Stimulated activated CD4-positive, alpha-beta T cell treated with anti-CD3 and anti-CD28 coated beads, Interleukin-4, amount 100 ng/mL, for 1 hour (primary cell): Measurements from ENCODE around the gene C1orf141.
"Not testable (repeated sequence)": the region's sequence is repeated elsewhere in the genome, so short reads cannot be mapped to it uniquely, and the experiment has no call there.

Source experiments
- DNase-seq: peaks from one replicate; pipeline ENCODE4 v3.0.0-alpha.2; 2020

The C1orf141 gene

DNA sequence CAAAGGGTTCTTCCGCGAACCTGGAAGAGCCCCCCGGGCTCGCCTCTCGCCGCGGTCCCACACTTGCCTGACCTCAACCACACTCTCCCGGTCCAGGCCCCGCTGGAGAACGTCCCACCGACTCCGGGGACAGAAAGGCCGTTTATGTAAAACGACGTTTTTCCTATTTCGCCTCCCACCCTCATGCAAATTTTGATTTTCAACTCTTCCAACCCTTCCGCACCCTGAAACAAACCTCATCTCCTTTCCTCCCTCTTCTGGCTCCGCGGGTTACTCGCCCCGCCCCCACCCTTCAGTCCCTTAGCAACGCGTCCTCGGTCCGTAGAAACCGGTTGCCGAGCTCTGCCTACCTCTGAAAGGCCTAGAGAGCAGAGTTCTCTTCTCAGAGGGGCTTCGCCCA, at the start of gene C1orf141:
TSS of gene C1orf141 (minus strand) at position 276 of the 400 bp plus-strand sequence. CDS start 7,730 bp downstream, outside the sequence.
- DNase-seq: peak; percentile 25

- no peak for DNase-seq
These were observed 40.8 kb upstream of the C1orf141 start for GRCh38 chr1:67175530-67176087.

DNA sequence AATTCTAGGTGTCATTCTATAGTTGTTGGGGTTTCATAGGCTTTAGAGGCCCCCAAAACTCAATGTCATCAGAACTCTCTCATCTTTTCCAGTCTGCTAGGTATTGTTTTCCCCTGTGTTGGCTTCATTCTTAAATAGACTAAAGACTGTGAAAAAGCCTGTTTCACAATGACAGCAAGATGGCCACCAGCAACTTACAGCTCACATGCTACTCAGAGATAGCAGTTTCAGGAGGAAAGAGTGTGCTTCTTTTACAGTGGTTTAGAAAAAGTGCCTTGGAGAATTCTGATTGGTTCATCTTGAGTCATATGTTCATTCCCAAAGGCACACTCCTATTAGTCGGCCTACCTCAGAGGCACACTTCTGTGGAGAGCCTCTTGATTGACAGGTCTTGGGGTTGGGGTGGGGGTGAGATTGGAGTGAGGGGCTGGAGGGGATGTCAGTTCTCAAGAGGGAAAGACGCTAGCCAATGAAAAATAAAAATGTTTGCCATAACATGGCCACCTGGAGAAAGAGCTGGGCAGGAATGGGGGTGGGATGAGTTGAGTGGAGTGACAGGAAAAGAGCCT, 40.0 kb upstream of the C1orf141 start:
- DNase-seq: no peak

GRCh38 chr1:67173988-67174387, 39.2 kb upstream of the C1orf141 start:
- DNase-seq: no peak

- no peak for DNase-seq
These were observed 37.2 kb upstream of the C1orf141 start for GRCh38 chr1:67171978-67172377.

DNA sequence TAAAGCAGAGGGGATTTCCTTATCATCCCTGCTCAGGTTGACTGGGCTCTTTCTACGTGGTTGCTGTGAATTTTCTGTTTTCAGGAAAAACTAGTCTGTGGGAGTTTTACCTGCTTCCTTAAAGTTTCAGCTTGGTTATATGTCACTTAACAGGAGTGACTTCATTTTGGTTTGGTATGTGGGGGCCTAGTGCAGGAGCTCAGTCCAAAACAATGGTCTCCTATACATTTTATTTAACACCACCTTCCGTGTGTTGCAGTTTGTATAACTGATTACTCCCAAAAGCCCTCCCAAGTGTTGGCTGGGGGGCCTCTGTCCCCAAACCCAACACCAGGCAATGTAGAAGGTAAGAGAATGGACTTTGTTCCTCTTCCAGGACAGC, 36.8 kb upstream of the C1orf141 start:
- no peak for DNase-seq

- no peak for DNase-seq
These were observed 36.2 kb upstream of the C1orf141 start for GRCh38 chr1:67170751-67171573.

GRCh38 chr1:67169932-67170331, 35.2 kb upstream of the C1orf141 start:
- DNase-seq: no peak

GRCh38 chr1:67169496-67169895, 34.7 kb upstream of the C1orf141 start:
- no peak for DNase-seq

GRCh38 chr1:67166196-67166595, 31.4 kb upstream of the C1orf141 start, which contains the start of gene IL23R:
IL23R (plus strand) TSS chr1:67166454; CDS start chr1:67168121, 1,667 bp downstream.
- DNase-seq: peak; percentile 32

DNA sequence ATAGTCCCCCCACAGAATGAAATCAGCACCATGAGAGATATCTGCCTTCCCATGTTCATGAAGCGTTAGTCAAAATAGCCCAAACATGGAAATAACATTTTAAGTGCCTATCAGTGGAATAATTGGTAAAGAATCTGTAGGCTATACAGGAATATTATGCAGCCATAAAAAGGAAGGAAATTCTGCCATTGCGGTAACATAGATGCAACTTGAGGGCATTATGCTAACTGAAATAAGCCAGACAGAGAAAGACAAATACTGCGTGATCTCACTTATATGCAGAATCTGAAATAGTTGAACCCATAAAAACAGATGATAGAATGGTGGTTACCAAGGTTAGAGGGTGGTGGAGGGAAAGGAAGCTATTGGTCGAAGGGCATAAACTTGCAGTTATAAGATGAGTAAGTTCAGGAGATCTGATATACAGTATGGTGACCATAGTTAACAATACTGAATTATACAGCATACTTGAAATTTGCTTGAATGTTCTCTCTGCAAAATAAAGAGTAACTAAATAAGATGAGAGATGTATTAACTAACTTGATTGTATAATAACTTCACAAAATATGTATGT, 30.8 kb upstream of the C1orf141 start:
- DNase-seq: no peak

GRCh38 chr1:67162954-67163353, 28.2 kb upstream of the C1orf141 start:
- peak; percentile 26 for DNase-seq

- DNase-seq: no peak
These were observed 24.5 kb upstream of the C1orf141 start for GRCh38 chr1:67159233-67159632.

DNA sequence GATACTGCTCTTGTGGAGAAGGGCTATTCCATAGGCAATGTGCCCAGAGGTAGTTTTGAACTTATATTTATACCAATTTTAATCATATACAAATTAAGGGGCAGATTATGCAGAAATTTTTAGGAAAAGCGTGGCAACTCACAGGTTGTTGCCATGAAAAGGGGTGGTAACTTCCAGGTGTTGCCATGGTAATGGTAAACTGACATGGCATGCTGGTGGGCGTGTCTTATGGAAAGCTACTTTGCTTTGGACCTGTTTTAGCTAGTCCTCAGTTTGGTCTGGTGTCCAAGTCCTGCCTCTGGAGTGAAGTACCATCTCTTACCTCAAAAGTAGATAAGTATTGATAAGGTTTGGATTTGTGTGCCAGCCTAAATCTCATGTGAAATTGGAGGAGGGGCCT, 23.6 kb upstream of the C1orf141 start:
- no peak for DNase-seq

DNA sequence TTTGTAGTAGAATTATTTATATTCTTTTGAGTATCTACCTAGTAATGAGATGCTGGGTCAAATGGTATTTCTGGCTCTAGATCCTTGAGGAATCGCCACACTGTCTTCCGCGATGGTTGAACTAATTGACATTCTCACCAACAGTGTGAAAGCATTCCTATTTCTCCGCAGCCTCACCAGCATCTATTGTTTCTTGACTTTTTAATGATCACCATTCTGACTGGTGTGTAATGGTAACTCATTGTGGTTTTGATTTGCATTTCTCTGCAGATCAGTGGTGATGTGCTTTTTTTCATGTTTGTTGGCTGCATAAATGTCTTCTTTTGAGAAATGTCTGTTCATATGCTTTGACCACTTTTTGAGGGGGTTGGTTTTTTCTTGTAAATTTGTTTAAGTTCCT, 16.2 kb upstream of the C1orf141 start:
- DNase-seq: no peak

DNA sequence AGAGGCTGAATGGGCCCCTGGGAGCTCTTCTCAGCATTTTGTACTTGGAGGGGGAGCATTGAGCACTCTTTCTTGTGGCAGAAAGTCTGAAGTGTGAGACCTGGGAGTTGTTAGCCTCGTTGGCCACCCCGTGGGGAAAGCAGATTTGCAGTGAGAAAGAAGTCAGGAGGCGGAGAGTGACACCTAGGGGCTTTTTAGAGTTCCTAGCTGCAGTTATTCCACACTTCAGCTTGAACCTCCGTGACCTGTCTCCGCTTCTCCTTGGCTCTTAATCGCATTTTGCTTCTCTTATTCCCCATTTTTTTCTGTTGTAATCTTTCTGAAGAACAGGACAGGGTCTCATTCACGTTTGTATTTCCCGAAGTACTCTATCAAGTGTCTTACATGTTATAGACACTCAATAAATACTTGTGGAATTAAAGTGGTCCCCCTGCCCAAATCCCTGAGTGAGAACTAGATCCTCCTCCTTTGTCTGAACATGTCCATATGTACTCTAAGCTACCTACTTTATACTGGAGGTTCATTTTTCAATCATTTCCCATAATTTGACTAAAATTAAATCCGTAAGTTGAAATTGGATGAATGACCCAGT, 14.5 kb upstream of the C1orf141 start:
- DNase-seq: peak; percentile 58

DNA sequence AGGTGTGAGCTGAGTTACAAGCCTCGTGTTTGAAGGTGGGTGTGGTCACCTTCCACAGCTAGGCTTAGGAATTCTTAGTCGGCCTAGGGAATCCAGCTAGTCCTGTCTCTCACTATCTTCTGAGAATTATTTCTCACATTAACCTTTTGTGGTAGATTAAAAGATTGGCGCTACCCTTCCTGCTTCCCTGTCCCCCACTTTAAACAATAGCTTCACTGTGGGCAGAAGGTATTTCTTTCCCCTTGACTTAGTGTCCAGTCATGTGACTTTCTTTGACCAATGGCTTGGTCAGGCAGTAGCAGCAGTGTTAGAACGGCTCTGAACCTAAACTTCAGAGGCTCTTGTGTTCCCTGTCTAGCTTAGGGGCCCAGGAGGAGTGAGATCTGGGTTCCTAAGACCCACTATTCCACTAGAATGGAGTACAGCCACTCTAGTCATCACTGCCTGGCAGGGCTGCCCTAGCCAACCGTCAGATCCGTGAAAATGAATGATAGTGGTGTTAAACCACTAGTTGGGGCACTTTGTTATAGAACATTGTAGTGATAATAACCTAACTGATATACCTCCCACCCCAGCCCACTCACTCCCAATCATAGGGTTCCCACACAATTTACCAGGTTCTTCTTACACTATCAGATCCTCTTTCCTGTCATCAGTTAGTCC, 13.9 kb upstream of the C1orf141 start:
- DNase-seq: no peak

GRCh38 chr1:67147973-67148372, 13.2 kb upstream of the C1orf141 start:
- not testable (repeated sequence) for DNase-seq

GRCh38 chr1:67146539-67146938, 11.8 kb upstream of the C1orf141 start:
- DNase-seq: no peak

DNA sequence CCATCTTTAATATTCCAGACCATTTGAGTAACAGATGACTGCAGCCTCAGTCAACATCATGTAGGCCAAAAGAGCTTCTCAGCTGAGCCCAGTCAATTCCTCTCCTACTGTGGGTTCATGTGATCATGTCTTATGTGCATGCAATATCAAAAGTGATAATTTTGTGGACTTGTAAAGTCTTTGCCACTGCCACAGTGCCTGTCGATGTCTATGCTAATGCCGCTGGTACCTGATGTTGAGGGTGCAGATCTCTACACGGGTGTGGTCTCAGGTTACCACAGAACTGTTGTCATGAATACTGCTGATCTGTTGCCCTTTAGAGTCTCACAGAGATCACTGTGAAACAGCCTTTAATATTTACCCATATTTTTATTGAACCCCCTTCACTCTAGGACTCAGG, 11.3 kb upstream of the C1orf141 start:
- no peak for DNase-seq

DNA sequence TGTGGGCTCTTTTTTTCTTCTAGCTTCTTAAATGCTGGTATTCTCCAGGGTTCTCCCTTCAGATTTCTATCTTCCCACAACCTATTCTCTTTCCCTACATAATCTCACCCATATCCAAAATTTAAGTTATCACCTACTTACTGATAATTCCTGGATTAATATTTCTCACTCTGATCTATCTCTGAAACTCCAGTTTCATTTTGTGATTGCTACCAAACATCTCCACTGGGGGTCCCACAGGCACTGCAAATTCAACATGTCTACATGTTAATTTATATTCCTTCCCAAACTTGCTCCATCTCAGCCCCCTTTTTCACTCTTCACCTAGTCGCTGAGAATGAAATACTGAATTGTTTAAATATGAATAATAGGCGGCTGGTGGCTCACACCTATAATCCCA, 9.9 kb upstream of the C1orf141 start:
- no peak for DNase-seq

DNA sequence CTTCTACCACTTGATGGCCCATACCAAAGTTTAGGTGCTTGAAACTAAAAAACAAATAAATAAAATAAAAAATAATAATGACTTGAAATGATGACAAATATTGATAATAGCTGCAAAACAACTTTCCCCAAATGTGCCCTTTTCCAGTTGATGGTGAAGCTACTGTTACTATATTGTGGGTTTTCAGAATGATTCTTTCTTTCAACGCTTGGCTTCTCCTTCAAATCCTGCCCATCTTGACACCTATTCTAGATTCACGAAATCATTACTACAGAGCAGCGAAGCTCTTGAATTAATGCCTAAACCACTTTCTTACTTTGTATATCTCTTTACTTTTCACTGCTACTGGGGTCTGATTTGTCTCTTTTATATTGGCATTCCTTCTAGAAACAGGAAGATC, 9.2 kb upstream of the C1orf141 start:
- no peak for DNase-seq

DNA sequence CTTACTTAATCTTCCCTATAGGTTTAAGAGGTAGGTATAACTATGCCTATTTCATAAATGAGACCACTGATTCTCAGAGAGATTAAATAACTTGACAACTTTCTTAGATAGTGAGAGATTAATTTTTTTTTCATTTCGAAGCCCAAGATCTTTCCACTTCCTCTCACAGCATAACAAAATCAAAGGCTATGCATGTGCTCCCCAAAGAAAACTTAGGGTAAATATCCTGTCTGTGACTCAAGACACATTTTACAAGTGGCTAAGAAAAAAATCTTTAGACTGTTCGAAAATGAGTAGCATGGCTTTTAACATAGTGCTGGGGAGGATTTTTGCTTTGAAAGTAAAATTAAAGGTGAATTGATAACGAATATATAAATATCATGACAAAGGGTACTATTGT, 8.2 kb upstream of the C1orf141 start:
- DNase-seq: no peak
